Heart left ventricle (tissue), 16 donors: Measurements from ENCODE around the gene ASB10. TPM values are rescaled to one million over a fixed set of nuclear protein-coding genes. Genes with fewer than 3 reads are reported as not detected.

Source experiments
- ATAC-seq, 4 donors: fragments of 200-7000 bp; cut with Tn5 transposase; one replicate each; pipeline ENCODE4 v1.9.1; 2020 to 2022; ENCODE audit warnings: moderate library complexity in 4 of 4, mild to moderate bottlenecking in 3 of 4, moderate number of reproducible peaks in 1 of 4
- DNase-seq, 5 donors: peaks; one replicate each; pipeline ENCODE4 v3.0.0-alpha.2; 2020
- H3K27ac ChIP-seq, 12 donors: fragments of 200-600 bp; sonication (generic) in 4 of 12; one replicate each; pipeline versions ENCODE4 v1.5.0 to v1.8.0; 2016 to 2022; ENCODE audit warnings: mild to moderate bottlenecking in 2 of 12
- H3K27me3 ChIP-seq, 9 donors: fragments of 200-600 bp; sonication (generic) in 2 of 9; one replicate each; pipeline versions ENCODE4 v1.5.1 to v1.8.0; 2016 to 2022; ENCODE audit warnings: mild to moderate bottlenecking in 3 of 9
- H3K36me3 ChIP-seq, 9 donors: fragments of 200-600 bp; sonication (generic) in 2 of 9; one replicate each; pipeline versions ENCODE4 v1.5.0 to v1.8.0; 2018 to 2022; ENCODE audit warnings: mild to moderate bottlenecking in 2 of 9
- H3K4me1 ChIP-seq, 12 donors: fragments of 200-600 bp; sonication (generic) in 4 of 12; one replicate each; pipeline versions ENCODE4 v1.5.0 to v1.8.0; 2016 to 2022; ENCODE audit warnings: mild to moderate bottlenecking in 3 of 12
- H3K4me3 ChIP-seq, 12 donors: fragments of 200-600 bp; sonication (generic) in 4 of 12; one replicate each; pipeline versions ENCODE4 v1.5.0 to v1.8.0; 2017 to 2022; ENCODE audit warnings: mild to moderate bottlenecking in 9 of 12, moderate library complexity in 4 of 12
- H3K9me3 ChIP-seq, 12 donors: fragments of 200-600 bp; sonication (generic) in 4 of 12; one replicate each; pipeline versions ENCODE4 v1.5.0 to v1.8.0; 2016 to 2022; ENCODE audit warnings: mild to moderate bottlenecking in 1 of 12
- CTCF ChIP-seq, 12 donors: fragments of 200-600 bp; sonication (generic) in 4 of 12; IDR thresholded peaks; one replicate each; pipeline versions ENCODE4 v1.5.0 to v1.8.0; 2018 to 2022; ENCODE audit warnings: antibody characterized with exemption in 12 of 12, mild to moderate bottlenecking in 5 of 12
- POLR2A ChIP-seq, 2 donors: fragments of 450-650 bp; IDR thresholded peaks; one replicate each; pipeline ENCODE4 v1.6.1; 2017; ENCODE audit warnings: antibody characterized with exemption in 2 of 2, mild to moderate bottlenecking in 2 of 2, moderate library complexity in 2 of 2
- WGBS, 4 donors: extraction: QIAGEN DNeasy Blood & Tissue Kit in 2 of 4; methylation state at CpG; one replicate each; pipeline versions ENCODE4 v1.1.5 to v1.1.7; 2013 to 2018; 5-methylcytosine and 5-hydroxymethylcytosine counted together
- intact Hi-C, 10 donors: fragments of 100-400 bp; cut with DNase I; formaldehyde crosslinking; loops; one replicate each; pipeline versions ENCODE4 v1.11.1 to v1.14.2; 2022
- polyA plus RNA-seq, 2 donors: library from polyadenylated mRNA; stranded (reverse); fragments of 200-250 nt; gene quantifications; one replicate each; pipeline ENCODE4 v1.2.3, GENCODE V29; 2013
- total RNA-seq, 9 donors: library from RNA; depleted of rRNA in 2 of 9; stranded (reverse); fragments of >200 nt in 2 of 9; fragmentation: NEBNext Ultra II Directional in 3 of 9; extraction: Animal tissue kit (Norgen Biotek cat#: 25700) in 3 of 9; gene quantifications; one replicate each; pipeline versions ENCODE4 v1.1.0 to v1.2.4, GENCODE V29; 2016 to 2023
- donor health status: ischemic (EF 13 %, LVEDD 7.1; RV severe dilation, severe dysfunction).
- donor health status: healthy with polysubstance abuse.
- donor health status: DM: no; HTN: yes; CAD: no.
- donor health status: DM: no; HTN: no; CAD: no.
- donor health status: ischemic (EF 25% LVEDD 6.9; RV normal size, moderate dysfunction).
- donor health status: ischemic (EF 25% LVEDD 5.7; RV mildly dilated, moderate dysfunction).
- donor health status: healthy.
- donor health status: DM: yes; HTN: yes; CAD: no.
- donor health status: ischemic (EF 35%, LVEDD 5.7; RV mildly dilated, moderate dysfunction).
- donor health status: nonischemic (EF 11% LVEDD 7.7; RV severe dilation, severe dysfunction).
- donor health status: DM: yes; HTN: yes; CAD: no.
- donor health status: PGD.
- donor health status: ischemic (EF 29% LVEDD 5.4; RV normal size, mild dysfunction).
- donor health status: nonischemic (EF 23%, LVEDD 6.1; RV moderate dilation, normal function).

ASB10 gene
- total and polyA plus RNA-seq, 11 donors = 6.9 to 37.1 (median 25.5) TPM

- Histone ChIP-seq H3K4me1 (peaks cover 0 to 38% (median 13%) of the 10 kb centered on the region in 12 donors), H3K36me3 (peaks cover 0 to 75% (median 39%) of the 10 kb centered on the region in 9 donors), H3K4me3 (no peak overlapping the region), H3K27me3 (no peaks in the 10 kb centered on the region), H3K27ac (no peak overlapping the region), H3K9me3 (no peaks in the 10 kb centered on the region)
- ATAC-seq (no peak), DNase-seq (no peak)
- WGBS, 4 donors = 90 to 92% (median 91%) methylated on average over 9 of the region's 9 CpGs
- TF ChIP-seq POLR2A (IDR thresholded peaks at IDR 0.05) (no peak), CTCF (IDR thresholded peaks at IDR 0.05) (no peak)
- intact Hi-C loops = no loop called here
Observed at GRCh38 chr7:151141311-151141854, 45.7 kb downstream of the ASB10 start.

- Histone ChIP-seq H3K36me3 (peaks cover 0 to 81% (median 43%) of the 10 kb centered on the region in 9 donors), H3K27ac (no peak overlapping the region), H3K27me3 (no peaks in the 10 kb centered on the region), H3K4me1 (peaks cover 0 to 38% (median 13%) of the 10 kb centered on the region in 12 donors), H3K9me3 (no peaks in the 10 kb centered on the region), H3K4me3 (no peak overlapping the region)
- DNase-seq (no peak), ATAC-seq (no peak)
- 92 to 95% (median 94%) methylated on average over 7 of the region's 7 CpGs for WGBS, 4 donors
- intact Hi-C loops = no loop called here
- TF ChIP-seq POLR2A (IDR thresholded peaks at IDR 0.05) = no peak
- TF ChIP-seq CTCF (IDR thresholded peaks at IDR 0.05) = no peak
Observed at GRCh38 chr7:151140826-151141225, 46.2 kb downstream of the ASB10 start.

- Histone ChIP-seq H3K36me3 (peaks cover 0 to 88% (median 53%) of the 10 kb centered on the region in 9 donors), H3K9me3 (no peaks in the 10 kb centered on the region), H3K27me3 (no peaks in the 10 kb centered on the region), H3K4me3 (no peak overlapping the region), H3K4me1 (peaks cover 0 to 38% (median 13%) of the 10 kb centered on the region in 12 donors), H3K27ac (no peak overlapping the region)
- TF ChIP-seq POLR2A (IDR thresholded peaks at IDR 0.05) (no peak), CTCF (IDR thresholded peaks at IDR 0.05) (no peak)
- 83 to 88% (median 87%) methylated on average over 9 of the region's 9 CpGs for WGBS, 4 donors
- ATAC-seq (no peak), DNase-seq (no peak)
- intact Hi-C loops = loop anchor here in 1 of 10 donors (5.0 kb wide), 1 partner anchor 108 kb away; the partner anchor contains the start of gene SMARCD3
Observed at GRCh38 chr7:151139791-151140190, 47.3 kb downstream of the ASB10 start.

- H3K27me3 ChIP-seq = no peaks in the 10 kb centered on the region
- peak in 1 of 5 donors; percentile 50 for DNase-seq
- peaks cover 0 to 44% (median 13%) of the 10 kb centered on the region in 12 donors for H3K4me1 ChIP-seq
- WGBS, 4 donors = 83 to 87% (median 85%) methylated on average over 16 to 18 of the region's 18 CpGs
- intact Hi-C loops = loop anchor here in 1 of 10 donors (5.0 kb wide), 1 partner anchor 108 kb away; the partner anchor contains the start of gene SMARCD3
- no peaks in the 10 kb centered on the region for H3K9me3 ChIP-seq
- ATAC-seq = peak in 2 of 4 donors; percentile 2 to 8
- H3K36me3 ChIP-seq = peaks cover 0 to 90% (median 56%) of the 10 kb centered on the region in 9 donors
- no peak overlapping the region for H3K4me3 ChIP-seq
- TF ChIP-seq POLR2A (IDR thresholded peaks at IDR 0.05) = no peak
- no peak for TF ChIP-seq CTCF (IDR thresholded peaks at IDR 0.05)
- H3K27ac ChIP-seq = peak overlapping the region in 2 of 12 donors; percentile 25 to 66
Observed at GRCh38 chr7:151139071-151139790, 47.8 kb downstream of the ASB10 start.
